H9 (cell line): Measurements from ENCODE around the gene IGFBP7. TPM values are rescaled to one million over a fixed set of nuclear protein-coding genes. Genes with fewer than 3 reads are reported as not detected.

Experiments used
- DNase-seq: peaks from one replicate; pipeline ENCODE4 v3.0.0-alpha.2; 2017
- H2AFZ ChIP-seq: one replicate; pipeline ENCODE4 v1.6.1; 2013; ENCODE audit warnings: mild to moderate bottlenecking, low read length, control low read depth, moderate library complexity
- H2AK5ac ChIP-seq: 2 replicates; pipeline ENCODE4 v1.6.1; 2013; ENCODE audit warnings: low read length, control low read depth, mixed read lengths; ENCODE audit not compliant: insufficient read length
- H2BK120ac ChIP-seq: one replicate; pipeline ENCODE4 v1.6.1; 2013; ENCODE audit warnings: low read depth, mild to moderate bottlenecking, low read length, control low read depth, inconsistent platforms; ENCODE audit not compliant: poor library complexity, severe bottlenecking
- H2BK12ac ChIP-seq: 2 replicates; pipeline ENCODE4 v1.6.1; 2013; ENCODE audit warnings: low read length, control low read depth, mixed read lengths, low read depth; ENCODE audit not compliant: insufficient read length
- H2BK15ac ChIP-seq: 2 replicates; pipeline ENCODE4 v1.6.1; 2013; ENCODE audit warnings: low read depth, low read length, control low read depth
- H2BK20ac ChIP-seq: one replicate; pipeline ENCODE4 v1.6.1; 2013; ENCODE audit warnings: low read depth, mild to moderate bottlenecking, low read length, control low read depth, inconsistent platforms; ENCODE audit not compliant: poor library complexity, severe bottlenecking
- H2BK5ac ChIP-seq: 2 replicates; pipeline ENCODE4 v1.6.1; 2013; ENCODE audit warnings: low read length, control low read depth, mixed read lengths; ENCODE audit not compliant: insufficient read length
- H3K14ac ChIP-seq: 2 replicates; pipeline ENCODE4 v1.6.1; 2013; ENCODE audit warnings: low read length, control low read depth; ENCODE audit not compliant: insufficient read depth
- H3K18ac ChIP-seq: 2 replicates; pipeline ENCODE4 v1.6.1; 2013; ENCODE audit warnings: low read depth, mild to moderate bottlenecking, mixed read lengths, low read length, control low read depth; ENCODE audit not compliant: insufficient read length
- H3K23ac ChIP-seq: 2 replicates; pipeline ENCODE4 v1.6.1; 2013; ENCODE audit warnings: low read length, control low read depth, mixed read lengths, low read depth; ENCODE audit not compliant: insufficient read length
- H3K23me2 ChIP-seq: 2 replicates; pipeline ENCODE4 v1.6.1; 2013; ENCODE audit warnings: low read depth, mild to moderate bottlenecking, mixed read lengths, low read length, control low read depth; ENCODE audit not compliant: insufficient read length, poor library complexity, severe bottlenecking
- H3K27ac ChIP-seq: 2 replicates; pipeline ENCODE4 v1.5.1; 2013; ENCODE audit warnings: low read length, control low read depth, mixed read lengths, low read depth; ENCODE audit not compliant: insufficient read length
- H3K27me3 ChIP-seq: 2 replicates; pipeline ENCODE4 v1.6.1; 2013; ENCODE audit warnings: low read length, control low read depth, inconsistent platforms; ENCODE audit not compliant: insufficient read depth
- H3K4ac ChIP-seq: 2 replicates; pipeline ENCODE4 v1.6.1; 2013; ENCODE audit warnings: low read depth, mild to moderate bottlenecking, control low read depth, inconsistent platforms, low read length, moderate library complexity
- H3K4me1 ChIP-seq: 2 replicates; pipeline ENCODE4 v1.6.1; 2013; ENCODE audit warnings: low read length, control low read depth, inconsistent platforms; ENCODE audit not compliant: insufficient read depth
- H3K4me2 ChIP-seq: 2 replicates; pipeline ENCODE4 v1.6.1; 2013; ENCODE audit warnings: low read length, control low read depth, mixed read lengths; ENCODE audit not compliant: insufficient read length, insufficient read depth
- H3K56ac ChIP-seq: 2 replicates; pipeline ENCODE4 v1.6.1; 2013; ENCODE audit warnings: low read depth, mild to moderate bottlenecking, mixed read lengths, low read length, control low read depth; ENCODE audit not compliant: insufficient read length
- H3K79me1 ChIP-seq: 2 replicates; pipeline ENCODE4 v1.6.1; 2013; ENCODE audit warnings: low read depth, mild to moderate bottlenecking, moderate library complexity, low read length, control low read depth, inconsistent platforms; ENCODE audit not compliant: insufficient read depth, poor library complexity, severe bottlenecking
- H3K79me2 ChIP-seq: 2 replicates; pipeline ENCODE4 v1.6.1; 2013; ENCODE audit warnings: low read length, control low read depth, inconsistent platforms; ENCODE audit not compliant: insufficient read depth
- H3K9ac ChIP-seq: 2 replicates; pipeline ENCODE4 v1.6.1; 2013; ENCODE audit warnings: low read length, control low read depth, mixed read lengths; ENCODE audit not compliant: insufficient read length; ENCODE audit errors: extremely low read depth
- H3K9me3 ChIP-seq: one replicate; pipeline ENCODE4 v1.6.1; 2013; ENCODE audit warnings: low read depth, low read length, inconsistent platforms; ENCODE audit not compliant: control insufficient read depth
- H3T11ph ChIP-seq: one replicate; pipeline ENCODE4 v1.6.1; 2013; ENCODE audit warnings: mild to moderate bottlenecking, low read length, control low read depth, inconsistent platforms
- H4K20me1 ChIP-seq: one replicate; pipeline ENCODE4 v1.6.1; 2013; ENCODE audit not compliant: control insufficient read depth, insufficient read length, insufficient read depth
- H4K5ac ChIP-seq: 2 replicates; pipeline ENCODE4 v1.6.1; 2013; ENCODE audit warnings: low read depth, mild to moderate bottlenecking, mixed read lengths, low read length, control low read depth; ENCODE audit not compliant: insufficient read length
- H4K8ac ChIP-seq: replicated peaks from 2 replicates; pipeline ENCODE4 v1.6.1; 2013; ENCODE audit warnings: low read length, control low read depth, mixed read lengths, low read depth; ENCODE audit not compliant: insufficient read length
- H4K91ac ChIP-seq: 2 replicates; pipeline ENCODE4 v1.6.1; 2013; ENCODE audit warnings: low read depth, mild to moderate bottlenecking, moderate library complexity, mixed read lengths, low read length, control low read depth; ENCODE audit not compliant: insufficient read length
- H3K27ac Mint-ChIP-seq, 3 experiments: 2 replicates in 2 of 3; 3 replicates in 1 of 3; pipeline ENCODE4 v1.8.0; 2020 to 2021; ENCODE audit warnings: mixed read lengths in 3 of 3, mild to moderate bottlenecking in 1 of 3, moderate library complexity in 1 of 3
- H3K27me3 Mint-ChIP-seq: 2 replicates; pipeline ENCODE4 v1.8.0; 2021; ENCODE audit warnings: low read depth, mild to moderate bottlenecking, moderate library complexity, mixed read lengths
- H3K36me3 Mint-ChIP-seq, 3 experiments: 2 replicates in 2 of 3; 3 replicates in 1 of 3; pipeline ENCODE4 v1.8.0; 2020 to 2021; ENCODE audit warnings: low read depth in 3 of 3, mixed read lengths in 3 of 3; ENCODE audit not compliant: insufficient read depth in 1 of 3
- H3K4me1 Mint-ChIP-seq, 2 experiments: 2 replicates each; pipeline ENCODE4 v1.8.0; 2020; ENCODE audit warnings: mixed read lengths in 2 of 2
- H3K4me3 Mint-ChIP-seq, 2 experiments: 2 replicates in 1 of 2; 3 replicates in 1 of 2; pipeline ENCODE4 v1.8.0; 2020 to 2021; ENCODE audit warnings: mild to moderate bottlenecking in 2 of 2, mixed read lengths in 2 of 2, moderate library complexity in 1 of 2
- H3K9me3 Mint-ChIP-seq, 2 experiments: 2 replicates in 1 of 2; 3 replicates in 1 of 2; pipeline ENCODE4 v1.8.0; 2020; ENCODE audit warnings: mild to moderate bottlenecking in 2 of 2, mixed read lengths in 2 of 2, moderate library complexity in 1 of 2
- CTCF ChIP-seq: fragments of 200-600 bp; sonication (generic); conservative IDR thresholded peaks from 3 replicates; pipeline ENCODE4 v1.8.0; 2021; ENCODE audit warnings: antibody characterized with exemption, mild to moderate bottlenecking
- WGBS: extraction: QIAGEN DNeasy Blood & Tissue Kit; methylation state at CpG from one replicate; pipeline ENCODE4 v1.1.7; 2013; ENCODE audit warnings: missing lambda C conversion rate, low lambda C conversion rate, mixed read lengths; ENCODE audit not compliant: insufficient read length; ENCODE audit errors: extremely low coverage; 5-methylcytosine and 5-hydroxymethylcytosine counted together
- total RNA-seq: library from RNA; stranded (reverse); gene quantifications from 2 replicates; pipeline ENCODE4 v1.2.1, GENCODE V29; 2021

IGFBP7 gene
- total RNA-seq, 1 experiment from 2014 or later: 0.37 TPM

- no peaks in the 10 kb centered on the region for H3K79me2 ChIP-seq
- H4K8ac ChIP-seq: no peak overlapping the region
- H3K36me3 Mint-ChIP-seq: no peaks in the 10 kb centered on the region; a peak in 1 of 7 replicates
- peak overlapping the region; percentile 70 for H3K4me2 ChIP-seq
- no peak overlapping the region for H3K18ac ChIP-seq
- no peak overlapping the region for H3K56ac ChIP-seq
- H3K27me3 ChIP-seq: peaks cover 11% of the 10 kb centered on the region; the same call in 1 of the 2 replicates
- H3K9me3 ChIP-seq: no peaks in the 10 kb centered on the region
- TF ChIP-seq CTCF: no peak
- H3K4ac ChIP-seq: no peak overlapping the region
- H2AK5ac ChIP-seq: no peak overlapping the region
- no peak overlapping the region for H2BK15ac ChIP-seq
- H2AFZ ChIP-seq: peak overlapping the region; percentile 87
- peak; percentile 67 for DNase-seq
- no CpG with 5 or more reads among the region's 25 CpGs for WGBS
- no peak overlapping the region for H4K91ac ChIP-seq
- no peaks in the 10 kb centered on the region; the same call in 1 of the 2 replicates for H3K4me1 ChIP-seq
- no peak overlapping the region for H2BK12ac ChIP-seq
- H3K79me1 ChIP-seq: no peaks in the 10 kb centered on the region
- peak overlapping the region; percentile 11; the same call in 1 of the 2 replicates for H3K14ac ChIP-seq
- H3K27me3 Mint-ChIP-seq: peaks cover 84% of the 10 kb centered on the region
- H3K23ac ChIP-seq: no peak overlapping the region
- 0 out of 7 replicates have a peak overlapping the region, but pooled peaks of 1 of the 3 experiments have one; percentile 49 for H3K27ac Mint-ChIP-seq
- H2BK5ac ChIP-seq: no peak overlapping the region
- H3T11ph ChIP-seq: no peak overlapping the region
- no peaks in the 10 kb centered on the region for H4K20me1 ChIP-seq
- no peaks in the 10 kb centered on the region; a peak in 1 of 5 replicates for H3K9me3 Mint-ChIP-seq
- H3K4me1 Mint-ChIP-seq: peaks cover 16 to 22% of the 10 kb centered on the region in 2 experiments
- peaks cover 6% of the 10 kb centered on the region for H3K23me2 ChIP-seq
- no peak overlapping the region for H2BK120ac ChIP-seq
- peak overlapping the region; percentile 77 to 87 for H3K4me3 Mint-ChIP-seq
- no peak overlapping the region for H2BK20ac ChIP-seq
- H3K9ac ChIP-seq: no peak overlapping the region
- H3K27ac ChIP-seq: no peak overlapping the region
- H4K5ac ChIP-seq: no peak overlapping the region
Measured at GRCh38 chr4:57110640-57111511, 691 bp upstream of the IGFBP7 start.
